KOPT-K1 (cell line): ENCODE data around the gene ATAD2B.
"Not testable (repeated sequence)": the region's sequence is repeated elsewhere in the genome, so short reads cannot be mapped to it uniquely, and the experiment has no call there.

Experiments
- H3K27ac ChIP-seq: fragments of 200-600 bp; sonication (generic); 2 replicates; pipeline ENCODE4 v1.5.1; 2016; ENCODE audit warnings: antibody characterized with exemption, mild to moderate bottlenecking, low read depth, low read length; ENCODE audit not compliant: poor library complexity, severe bottlenecking
- H3K36me3 ChIP-seq: fragments of 200-600 bp; sonication (generic); 2 replicates; pipeline ENCODE4 v1.5.1; 2017; ENCODE audit warnings: antibody characterized with exemption, mild to moderate bottlenecking, low read length, moderate library complexity; ENCODE audit not compliant: insufficient read depth
- H3K9me3 ChIP-seq: fragments of 200-600 bp; sonication (generic); 2 replicates; pipeline ENCODE4 v1.5.1; 2017; ENCODE audit warnings: antibody characterized with exemption, low read length, mild to moderate bottlenecking; ENCODE audit not compliant: insufficient read depth, poor library complexity, severe bottlenecking

The ATAD2B gene

GRCh38 chr2:23926750-23927571 lies at the start of gene ATAD2B:
Gene ATAD2B (minus strand): TSS chr2:23927123. CDS start chr2:23926770, 353 bp downstream.
- Histone ChIP-seq H3K9me3 (no peaks in the 10 kb centered on the region), H3K36me3 (peaks cover 8% of the 10 kb centered on the region), H3K27ac (peak within 1 kb of the TSS; percentile 96)

DNA sequence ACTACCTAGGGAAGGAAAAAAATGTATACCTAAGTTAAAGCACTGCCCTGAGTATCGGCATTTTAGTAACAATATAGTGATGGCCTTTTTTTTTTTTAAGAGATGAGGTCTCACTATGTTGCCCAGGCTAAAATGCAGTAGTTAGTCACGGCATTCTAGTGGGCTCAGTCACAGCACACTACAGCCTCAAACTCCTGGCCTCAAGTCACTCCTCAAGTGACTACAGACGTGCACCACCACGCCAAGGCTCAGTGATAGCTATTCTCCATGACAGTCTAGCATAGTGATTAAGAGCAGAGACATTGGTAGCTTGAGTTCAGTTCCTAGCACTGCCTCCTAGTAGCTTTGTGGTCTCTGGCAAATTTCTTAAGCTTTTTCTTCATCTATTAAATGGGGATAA lies 40.9 kb upstream of the ATAD2B start:
- H3K36me3 ChIP-seq: peaks cover 8% of the 10 kb centered on the region; the same call in 1 of the 2 replicates
- no peaks in the 10 kb centered on the region for H3K9me3 ChIP-seq
- no peak overlapping the region for H3K27ac ChIP-seq

GRCh38 chr2:23954325-23955014 lies 27.5 kb upstream of the ATAD2B start:
- Histone ChIP-seq H3K36me3 (no peaks in the 10 kb centered on the region), H3K27ac (no peak overlapping the region), H3K9me3 (no peaks in the 10 kb centered on the region)

DNA sequence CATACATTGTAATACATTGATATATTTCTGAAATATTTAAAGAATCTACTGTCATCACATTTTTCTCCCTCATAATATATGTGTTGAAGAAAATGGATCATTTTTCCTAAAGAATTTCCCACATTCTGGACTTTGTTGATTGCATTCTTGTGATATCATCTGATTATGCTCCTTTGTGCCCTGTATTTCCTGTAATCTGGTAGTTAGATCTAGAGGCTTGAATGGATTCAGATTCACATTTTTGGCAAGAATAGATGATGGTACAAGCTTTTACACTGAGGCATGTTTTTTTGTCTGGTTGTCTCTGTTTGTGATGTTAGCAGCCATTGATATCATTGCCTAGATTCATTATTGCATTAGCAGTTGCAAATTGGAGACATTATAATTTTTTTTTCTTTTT lies 26.7 kb upstream of the ATAD2B start:
- H3K36me3 ChIP-seq: no peaks in the 10 kb centered on the region
- H3K9me3 ChIP-seq: no peaks in the 10 kb centered on the region
- no peak overlapping the region for H3K27ac ChIP-seq

GRCh38 chr2:23952558-23952957 lies 25.6 kb upstream of the ATAD2B start:
- H3K9me3 ChIP-seq, H3K27ac ChIP-seq, H3K36me3 ChIP-seq: not testable (repeated sequence)

DNA sequence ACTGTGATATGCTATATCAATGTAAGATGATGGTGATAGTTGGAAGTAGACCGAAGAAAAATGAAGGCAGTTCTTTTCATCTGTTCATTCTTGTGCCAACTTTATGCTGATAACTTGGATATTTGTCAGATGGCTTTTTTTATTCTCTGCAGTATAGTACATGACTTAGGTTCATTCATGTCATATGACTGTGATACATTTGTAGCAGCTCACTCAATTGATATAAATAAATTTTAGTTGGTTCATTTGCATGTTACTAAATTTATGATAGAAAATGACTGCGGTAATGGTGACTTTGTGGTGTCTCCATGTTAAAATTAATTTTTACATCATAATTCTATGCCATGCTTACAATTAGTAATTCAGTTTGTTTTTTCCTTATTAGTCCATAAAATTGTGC lies 20.4 kb upstream of the ATAD2B start:
- H3K27ac ChIP-seq: no peak overlapping the region
- H3K9me3 ChIP-seq: no peaks in the 10 kb centered on the region
- no peaks in the 10 kb centered on the region; the same call in 1 of the 2 replicates for H3K36me3 ChIP-seq

DNA sequence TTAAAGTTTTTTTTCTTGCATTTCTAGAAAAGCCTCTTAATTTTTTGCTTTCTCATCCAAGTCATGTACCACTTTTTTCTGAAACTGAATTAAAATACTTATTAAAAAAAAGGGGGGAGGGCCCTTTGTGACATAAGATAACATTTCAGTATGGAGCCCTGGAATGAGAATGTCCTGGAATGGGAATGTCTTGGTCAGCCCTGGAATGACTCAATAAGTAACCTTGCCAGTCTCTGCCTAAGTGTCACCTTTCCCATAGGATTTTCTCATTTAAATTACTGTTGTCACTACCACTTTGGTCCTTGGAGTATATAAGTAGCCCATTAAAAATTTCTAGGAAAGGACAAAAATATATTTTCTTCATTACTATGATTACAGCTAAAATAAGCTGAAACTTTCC lies 18.1 kb upstream of the ATAD2B start:
- Histone ChIP-seq H3K9me3 (no peaks in the 10 kb centered on the region), H3K36me3 (no peaks in the 10 kb centered on the region; the same call in 1 of the 2 replicates), H3K27ac (no peak overlapping the region)

GRCh38 chr2:23944527-23944926 lies 17.6 kb upstream of the ATAD2B start:
- Histone ChIP-seq H3K27ac (no peak overlapping the region), H3K36me3 (no peaks in the 10 kb centered on the region; the same call in 1 of the 2 replicates), H3K9me3 (no peaks in the 10 kb centered on the region)

DNA sequence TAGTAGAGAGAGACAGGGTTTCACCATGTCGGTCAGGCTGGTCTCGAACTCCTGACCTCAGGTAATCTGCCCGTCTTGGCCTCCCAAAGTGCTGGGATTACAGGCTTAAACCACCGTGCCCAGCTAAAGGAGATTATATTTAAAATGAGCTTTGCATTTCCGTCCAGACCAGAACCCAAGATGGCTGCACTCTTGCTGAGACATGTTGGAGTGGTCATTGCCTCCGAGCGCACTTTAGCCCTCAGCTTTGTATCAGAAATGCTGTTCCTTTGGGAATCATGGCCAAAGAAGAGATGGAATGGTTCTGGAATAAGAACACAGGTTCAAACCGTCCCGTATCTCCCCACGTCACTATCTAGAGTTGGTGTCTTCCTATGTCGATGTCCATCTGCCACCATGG lies 16.7 kb upstream of the ATAD2B start:
- H3K27ac ChIP-seq: no peak overlapping the region
- H3K36me3 ChIP-seq: no peaks in the 10 kb centered on the region; the same call in 1 of the 2 replicates
- no peaks in the 10 kb centered on the region for H3K9me3 ChIP-seq

GRCh38 chr2:23941644-23942043 lies 14.7 kb upstream of the ATAD2B start:
- Histone ChIP-seq H3K36me3 (no peaks in the 10 kb centered on the region), H3K9me3 (no peaks in the 10 kb centered on the region), H3K27ac (no peak overlapping the region)

DNA sequence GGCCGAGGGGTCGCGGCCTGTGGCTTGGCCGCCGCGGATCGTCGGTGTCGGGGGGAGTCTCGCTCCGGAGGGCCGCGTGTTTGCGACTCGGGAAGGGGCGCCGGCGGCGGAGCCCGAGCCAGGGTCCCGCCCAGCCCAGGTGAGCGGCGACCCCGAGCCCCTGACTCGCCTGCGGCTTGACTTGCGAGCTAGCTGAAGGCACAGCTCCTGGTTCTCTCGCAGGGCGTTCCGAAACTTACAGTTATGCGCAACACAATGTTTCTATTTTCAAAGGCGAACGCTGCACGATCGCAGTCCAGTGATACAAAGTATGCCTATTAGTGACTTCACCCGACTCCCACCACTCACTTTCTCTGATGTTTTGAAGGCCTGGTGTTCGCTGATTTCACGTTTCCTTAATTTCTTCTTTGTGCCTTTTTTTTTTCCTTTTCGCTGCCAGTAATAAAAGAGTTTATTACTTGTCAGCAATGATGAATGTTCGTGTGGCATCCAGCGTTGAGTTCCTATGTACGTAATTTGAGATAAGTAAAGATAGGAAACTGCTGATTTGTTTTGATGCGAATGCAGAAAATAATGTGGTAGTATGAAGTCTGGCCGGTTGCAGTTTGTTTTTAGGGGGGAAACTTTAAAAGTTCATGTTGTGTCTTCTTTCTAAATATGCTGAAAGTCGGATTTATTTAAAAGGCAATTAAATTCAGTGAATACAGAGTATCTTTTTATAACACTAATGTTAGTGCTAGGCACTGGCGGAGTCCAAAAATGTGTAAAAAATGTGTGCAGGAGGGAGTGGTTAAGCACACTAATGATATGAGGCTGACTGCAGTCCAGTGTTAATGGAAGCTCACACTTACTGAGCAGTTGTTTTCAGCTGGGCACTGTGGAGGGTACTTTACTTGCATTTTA lies 14.0 kb upstream of the ATAD2B start:
- Histone ChIP-seq H3K27ac (peak overlapping the region; percentile 77), H3K36me3 (no peaks in the 10 kb centered on the region), H3K9me3 (no peaks in the 10 kb centered on the region)

DNA sequence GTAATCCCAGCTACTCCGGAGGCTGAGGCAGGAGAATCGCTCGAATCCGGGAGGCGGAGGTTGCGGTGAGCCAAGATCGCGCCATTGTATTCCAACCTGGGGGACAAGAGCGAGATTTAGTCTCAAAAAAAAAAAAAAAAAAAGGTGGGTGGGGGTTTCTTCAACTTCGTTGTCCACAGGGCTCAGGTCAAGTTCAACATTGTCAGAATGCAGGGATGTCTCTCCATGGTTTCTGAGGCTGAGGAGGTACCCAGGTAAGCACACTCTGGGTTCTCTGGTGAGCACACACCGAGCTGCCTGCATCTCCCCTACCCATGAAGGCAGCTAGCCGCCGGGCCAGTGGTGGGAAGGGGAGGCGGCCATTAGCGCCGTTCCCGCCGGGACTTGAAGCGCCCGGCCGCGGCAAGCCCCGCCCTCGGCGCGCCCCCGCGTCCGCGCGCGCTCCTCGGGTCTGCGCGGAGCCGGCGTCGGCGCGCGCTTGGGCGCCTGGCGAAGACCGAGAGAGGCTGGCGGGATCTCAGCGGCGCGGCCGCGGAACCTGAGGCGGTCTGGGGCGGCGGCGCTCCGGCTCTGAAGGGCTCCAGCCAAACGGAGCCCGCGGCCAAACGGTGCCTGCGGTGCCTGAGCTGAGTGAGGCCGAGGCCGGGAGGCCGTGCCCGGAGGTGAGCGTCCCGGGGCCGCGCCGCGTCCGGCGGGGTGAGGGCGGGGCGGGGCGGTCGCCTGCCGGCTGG lies 13.2 kb upstream of the ATAD2B start, which contains the start of gene UBXN2A:
Gene UBXN2A (plus strand): TSS at position 477 of the 731 bp plus-strand sequence. CDS start 17,852 bp downstream, outside the sequence.
- Histone ChIP-seq H3K27ac (peak within 1 kb of the TSS; percentile 77), H3K36me3 (no peaks in the 10 kb centered on the region)

GRCh38 chr2:23934259-23934658 lies 7.3 kb upstream of the ATAD2B start:
- H3K36me3 ChIP-seq: peaks cover 8% of the 10 kb centered on the region
- no peaks in the 10 kb centered on the region for H3K9me3 ChIP-seq
- H3K27ac ChIP-seq: no peak overlapping the region

More for the DNA sequence above, 13.2 kb upstream of the ATAD2B start, which contains the start of gene UBXN2A:
- H3K9me3 ChIP-seq: no peaks in the 10 kb centered on the region

DNA sequence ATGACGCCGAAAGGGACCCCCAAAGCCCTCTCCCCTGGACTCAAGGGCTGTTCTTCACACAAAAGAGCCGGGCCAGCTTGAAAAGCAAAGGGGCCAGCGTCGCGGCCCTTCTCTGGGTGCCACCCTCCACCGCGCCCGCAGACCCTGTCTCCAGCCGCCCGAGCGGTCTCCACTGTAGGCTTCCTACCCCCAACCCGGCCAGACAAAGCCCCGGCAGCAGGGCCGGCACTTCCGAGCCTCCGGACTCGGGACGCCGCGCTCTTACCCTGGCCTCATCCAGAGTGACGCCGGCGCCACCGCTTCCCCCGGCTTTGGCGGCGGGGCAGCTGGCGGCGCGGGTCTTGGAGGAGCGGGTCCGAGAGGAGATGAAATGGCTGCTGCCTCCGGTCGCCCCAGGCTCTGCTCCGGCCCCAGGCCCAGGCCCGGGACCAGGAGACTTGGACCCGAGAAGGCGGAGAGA lies 603 bp downstream of the ATAD2B start:
- H3K36me3 ChIP-seq: peaks cover 4% of the 10 kb centered on the region
- peak overlapping the region; percentile 96 for H3K27ac ChIP-seq

More for the DNA sequence above, 603 bp downstream of the ATAD2B start:
- no peaks in the 10 kb centered on the region for H3K9me3 ChIP-seq
